K562 (cell line): ENCODE results near the gene NT5C. TPM values are rescaled to one million over a fixed set of nuclear protein-coding genes. Genes with fewer than 3 reads are reported as not detected.
A peak's percentile ranks its signal among the peaks of the same experiment; 100 is the strongest.

ENCODE experiments used
- ATAC-seq: fragments of 200-7000 bp; cut with Tn5 transposase; 3 replicates; pipeline ENCODE4 v1.9.1; 2020; ENCODE audit warnings: moderate library complexity
- BruUV-seq: library from RNA; stranded (reverse); fragments of 400-500 nt; replicated peaks from 2 replicates; lab custom pipeline; 2021; lab: Mats Ljungman, UMichigan
- CTCF ChIA-PET: fragments of 300-600 bp; formaldehyde crosslinking; extraction: SDS; loops from one replicate; lab custom pipeline; 2021; ENCODE audit warnings: low intra/inter-chr PET ratio; lab: Yijun Ruan, JAX
- POLR2A ChIA-PET: fragments of 300-600, 350-650 bp; sonication (Branson Sonifier 250); formaldehyde crosslinking; extraction: SDS; loops from one replicate; lab custom pipeline; 2021; ENCODE audit warnings: antibody characterized with exemption, inconsistent platforms; lab: Yijun Ruan, JAX
- DNase-seq, 4 experiments: peaks; one replicate each; pipeline versions ENCODE4 v3.0.0 to v3.0.0-alpha.2; 2011 to 2018; ENCODE audit warnings: low spot score in 3 of 4, mixed read lengths in 3 of 4; ENCODE audit errors: extremely low read depth in 1 of 4
- FAIRE-seq: peaks from 2 replicates; lab custom pipeline; 2011; peaks lifted over from hg19 to GRCh38; lab: Jason Lieb, UNC
- H2AFZ ChIP-seq: 2 replicates; pipeline ENCODE4 v1.6.0; 2011; ENCODE audit warnings: low read depth, low read length, control low read depth, inconsistent platforms
- H3K27ac ChIP-seq: fragments of 200-600 bp; 3 replicates; pipeline ENCODE4 v1.8.0; 2011; ENCODE audit warnings: low read depth, mild to moderate bottlenecking, control low read depth, inconsistent platforms, low read length, moderate library complexity, mixed read lengths; ENCODE audit errors: extremely low read depth
- H3K27me3 ChIP-seq, 2 experiments: fragments of 300-600 bp in 1 of 2; 2 replicates in 1 of 2; 3 replicates in 1 of 2; pipeline versions ENCODE4 v1.6.0 to v1.8.0; 2011; ENCODE audit warnings: inconsistent platforms in 2 of 2, low read length in 2 of 2, mild to moderate bottlenecking in 1 of 2, mixed read lengths in 1 of 2, moderate library complexity in 1 of 2; ENCODE audit not compliant: control insufficient read depth in 2 of 2, insufficient read depth in 2 of 2
- H3K36me3 ChIP-seq: fragments of 300-600 bp; 3 replicates; pipeline ENCODE4 v1.8.0; 2011; ENCODE audit warnings: mild to moderate bottlenecking, low read length, inconsistent platforms; ENCODE audit not compliant: control insufficient read depth, insufficient read depth
- H3K4me1 ChIP-seq, 2 experiments: fragments of 200-600 bp in 1 of 2; replicated peaks in 1 of 2; 2 replicates in 1 of 2; 3 replicates in 1 of 2; pipeline versions ENCODE4 v1.5.1 to v1.8.0; 2011; ENCODE audit warnings: inconsistent platforms in 2 of 2, low read length in 2 of 2, mild to moderate bottlenecking in 1 of 2, mixed read lengths in 1 of 2, moderate library complexity in 1 of 2; ENCODE audit not compliant: control insufficient read depth in 2 of 2, insufficient read depth in 2 of 2
- H3K4me2 ChIP-seq: 2 replicates; pipeline ENCODE4 v1.6.1; 2011; ENCODE audit warnings: low read length, control low read depth, inconsistent platforms, mixed read lengths; ENCODE audit not compliant: insufficient read depth
- H3K4me3 ChIP-seq: fragments of 200-600 bp; sonication (generic), shearing (Covaris generic); 2 replicates; pipeline ENCODE4 v1.5.1; 2016; ENCODE audit warnings: control low read depth, inconsistent platforms
- H3K79me2 ChIP-seq: fragments of 200-600 bp; 3 replicates; pipeline ENCODE4 v1.8.0; 2011; ENCODE audit warnings: low read length, inconsistent platforms; ENCODE audit not compliant: control insufficient read depth, insufficient read depth
- H3K9ac ChIP-seq, 2 experiments: 2 replicates each; pipeline versions ENCODE4 v1.6.0 to v1.6.1; 2011; ENCODE audit warnings: low read depth in 2 of 2, low read length in 2 of 2, control low read depth in 1 of 2, inconsistent platforms in 1 of 2, mild to moderate bottlenecking in 1 of 2, mixed read lengths in 1 of 2; ENCODE audit not compliant: insufficient read depth in 1 of 2
- H3K9me1 ChIP-seq: one replicate; pipeline ENCODE4 v1.6.0; 2011; ENCODE audit warnings: inconsistent platforms, mild to moderate bottlenecking, low read length, moderate library complexity; ENCODE audit not compliant: control insufficient read depth, insufficient read depth
- H3K9me3 ChIP-seq: replicated peaks from 2 replicates; pipeline ENCODE4 v1.5.1; 2011; ENCODE audit warnings: low read depth, low read length, inconsistent platforms; ENCODE audit not compliant: control insufficient read depth, insufficient read depth
- H4K20me1 ChIP-seq: replicated peaks from 2 replicates; pipeline ENCODE4 v1.6.1; 2011; ENCODE audit warnings: low read length, inconsistent platforms, mixed read lengths; ENCODE audit not compliant: control insufficient read depth, insufficient read depth
- ATF7 ChIP-seq: fragments of 450-650 bp; IDR thresholded peaks from 2 replicates; pipeline ENCODE4 v1.7.1; 2014; ENCODE audit warnings: mild to moderate bottlenecking, moderate library complexity
- BHLHE40 ChIP-seq: IDR thresholded peaks from 2 replicates; pipeline ENCODE4 v1.6.1; 2011; ENCODE audit warnings: low read length, improper control_type of control experiment
- C11orf30 ChIP-seq: fragments of 450-650 bp; IDR thresholded peaks from 2 replicates; pipeline ENCODE4 v1.6.1; 2016; ENCODE audit warnings: low read depth, mild to moderate bottlenecking
- EP400 ChIP-seq: fragments of 450-650 bp; IDR thresholded peaks from 2 replicates; pipeline ENCODE4 v1.6.1; 2017; ENCODE audit warnings: antibody characterized with exemption, mild to moderate bottlenecking, moderate library complexity
- FOS ChIP-seq: IDR thresholded peaks from 3 replicates; pipeline ENCODE4 v1.6.1; 2011; ENCODE audit not compliant: insufficient read length; ENCODE audit errors: extremely low read depth
- LCOR ChIP-seq: sonication (generic); formaldehyde crosslinking; IDR thresholded peaks from 2 replicates; pipeline ENCODE4 v1.8.0; 2022; ENCODE audit warnings: mild to moderate bottlenecking, missing genetic modification reagents
- MCM3 ChIP-seq: fragments of 450-650 bp; IDR thresholded peaks from 2 replicates; pipeline ENCODE4 v1.6.1; 2016
- MGA ChIP-seq: fragments of 450-650 bp; IDR thresholded peaks from 2 replicates; pipeline ENCODE4 v1.6.1; 2016; ENCODE audit warnings: mild to moderate bottlenecking, moderate library complexity
- PPARD ChIP-seq: fragments of 250-450 bp; sonication (Bioruptor Pico); IDR thresholded peaks from 2 replicates; pipeline ENCODE4 v1.8.0; 2022; ENCODE audit warnings: inconsistent platforms, mild to moderate bottlenecking, moderate library complexity
- PTRF ChIP-seq: fragments of 450-650 bp; IDR thresholded peaks from 2 replicates; pipeline ENCODE4 v1.6.1; 2016; ENCODE audit warnings: mild to moderate bottlenecking, missing genetic modification characterization, missing compliant biosample characterization
- ZNF57 ChIP-seq: fragments of 450-650 bp; formaldehyde crosslinking; IDR thresholded peaks from 2 replicates; pipeline ENCODE4 v1.4.0; 2020; ENCODE audit warnings: mild to moderate bottlenecking, moderate library complexity
- WGBS: fragments of 100-300 bp; shearing (Covaris generic); methylation state at CpG from one replicate; pipeline ENCODE4 v1.1.6; 2016; ENCODE audit warnings: low coverage, mixed read lengths; ENCODE audit not compliant: insufficient coverage; ENCODE audit errors: missing lambda C conversion rate; 5-methylcytosine and 5-hydroxymethylcytosine counted together
- in situ Hi-C: fragments of 300-500 bp; cut with MboI; formaldehyde crosslinking; loops from 4 replicates; pipeline ENCODE4 v1.15.0; 2018; ENCODE audit warnings: inconsistent platforms, mixed read lengths
- intact Hi-C: fragments of 100-400 bp; cut with micrococcal nuclease; formaldehyde crosslinking; loops from 2 replicates; pipeline ENCODE4 v1.14.2; 2022
- polyA plus RNA-seq, 8 experiments: library from polyadenylated mRNA; depleted of rRNA in 4 of 8; stranded (reverse) in 5 of 8; unstranded in 3 of 8; fragments of >200 nt; fragmentation: Nextera tagmentation in 2 of 8; fragmentation: Illumina TruSeq in 1 of 8; extraction: Ambion mirVana in 2 of 8; extraction: Trizol in 1 of 8; gene quantifications; 2 replicates each; pipeline versions ENCODE4 v1.2.1 to v1.2.3, GENCODE V29; 2011 to 2014; ENCODE audit warnings: inconsistent platforms in 1 of 8, missing spikeins in 1 of 8
- total RNA-seq, 7 experiments: library from RNA; depleted of rRNA in 6 of 7; stranded (reverse); fragments of >200 nt in 6 of 7; fragmentation: Illumina TruSeq in 2 of 7; extraction: Trizol in 2 of 7; gene quantifications; 2 replicates each; pipeline versions ENCODE4 v1.2.1 to v1.2.3, GENCODE V29; 2011 to 2021; ENCODE audit warnings: low replicate concordance in 1 of 7

The NT5C gene
- total and polyA plus RNA-seq, 9 of the 15 experiments (the other 6 are each of a cell fraction or from before 2014, with no cell fraction given), result 2.9 to 205 (median 45.0) TPM

GRCh38 chr17:75113798-75114551 is 17.6 kb downstream of the NT5C start:
- Histone ChIP-seq H4K20me1 (no peaks in the 10 kb centered on the region), H3K27ac (peak overlapping the region; percentile 79), H3K27me3 (no peaks in the 10 kb centered on the region), H3K9me3 (no peaks in the 10 kb centered on the region), H3K9ac (peak overlapping the region; percentile 72 to 94), H3K4me2 (peak overlapping the region; percentile 74), H3K36me3 (peaks cover 31% of the 10 kb centered on the region; the same call in 2 of the 3 replicates), H3K9me1 (no peaks in the 10 kb centered on the region), H2AFZ (peak overlapping the region; percentile 89), H3K4me3 (peak overlapping the region; percentile 33), H3K4me1 (peaks cover 10 to 35% of the 10 kb centered on the region in 2 experiments), H3K79me2 (peaks cover 39% of the 10 kb centered on the region)
- ChIA-PET POLR2A (interaction anchor here (0.5 to 2.8 kb wide), 39 partner anchors 8 to 378 kb away, joined by 3 to 28 read pairs (median 3); partner anchors contain the start of genes JPT1, KCTD2, NT5C and NUP85), CTCF (interaction anchor here (1.6 to 3.4 kb wide), 4 partner anchors 17 to 87 kb away, joined by 5 to 33 read pairs (median 12); no protein-coding TSS in a partner anchor)
- no TSS peak for BruUV-seq
- peak; percentile 82 for ATAC-seq
- intact Hi-C loops, result loop anchor here (1.0 to 5.0 kb wide), 5 partner anchors 58 to 152 kb away; no protein-coding TSS in a partner anchor
- in situ Hi-C loops, result loop anchor here (5.0 to 10.0 kb wide), 3 partner anchors 52 to 301 kb away; no protein-coding TSS in a partner anchor
- WGBS, result 11% methylated on average over 22 of the region's 22 CpGs
- DNase-seq, result peak; percentile 78 to 95 (median 82)
- peak; percentile 98 for FAIRE-seq
- no peak for TF ChIP-seq ZNF57 (CRISPR knock-in tag)
- TF ChIP-seq C11orf30, result no peak
- no peak for TF ChIP-seq FOS
- TF ChIP-seq MCM3, result no peak
- no peak for TF ChIP-seq BHLHE40
- TF ChIP-seq EP400, result peak; percentile 66
- TF ChIP-seq PTRF (tag), result no peak
- no peak for TF ChIP-seq PPARD (CRISPR knock-in tag)
- TF ChIP-seq MGA, result no peak
- TF ChIP-seq LCOR (CRISPR knock-in tag), result no peak
- peak; percentile 66; the same call in 1 of the 2 replicates for TF ChIP-seq ATF7
